Neutrophil (primary cell): Measurements from ENCODE around the gene ERC2.

ENCODE experiments used
- H3K27ac ChIP-seq: fragments of 200-600 bp; sonication (generic); 2 replicates; pipeline ENCODE4 v1.5.1; 2016; ENCODE audit warnings: mild to moderate bottlenecking, moderate library complexity
- H3K27me3 ChIP-seq: fragments of 200-600 bp; sonication (generic); 2 replicates; pipeline ENCODE4 v1.6.0; 2016; ENCODE audit warnings: mild to moderate bottlenecking
- H3K36me3 ChIP-seq: fragments of 200-600 bp; sonication (generic); 2 replicates; pipeline ENCODE4 v1.5.1; 2017
- H3K4me1 ChIP-seq, 2 experiments: fragments of 200-600 bp in 1 of 2; sonication (generic) in 1 of 2; 1 replicate in 1 of 2; 2 replicates in 1 of 2; pipeline versions ENCODE4 v1.5.1 to v1.6.1; 2013 to 2016; ENCODE audit warnings: low read depth in 1 of 2, low read length in 1 of 2, mild to moderate bottlenecking in 1 of 2, moderate library complexity in 1 of 2; ENCODE audit not compliant: control insufficient read depth in 1 of 2, insufficient read depth in 1 of 2
- H3K4me3 ChIP-seq, 2 experiments: fragments of 200-600 bp in 1 of 2; sonication (generic) in 1 of 2; 1 replicate in 1 of 2; 2 replicates in 1 of 2; pipeline ENCODE4 v1.5.1; 2013 to 2016; ENCODE audit warnings: low read depth in 1 of 2, low read length in 1 of 2, mild to moderate bottlenecking in 1 of 2, moderate library complexity in 1 of 2
- H3K9me3 ChIP-seq: fragments of 200-600 bp; sonication (generic); 2 replicates; pipeline ENCODE4 v1.5.1; 2016
- CTCF ChIP-seq: fragments of 200-600 bp; sonication (generic); IDR thresholded peaks from 2 replicates; pipeline ENCODE4 v1.5.1; 2016; ENCODE audit warnings: antibody characterized with exemption

The ERC2 gene

GRCh38 chr3:55605443-55606236 is 862.6 kb downstream of the ERC2 start:
- Histone ChIP-seq H3K27me3 (peaks cover 21% of the 10 kb centered on the region), H3K9me3 (no peaks in the 10 kb centered on the region), H3K36me3 (no peaks in the 10 kb centered on the region), H3K4me1 (no peaks in the 10 kb centered on the region), H3K4me3 (no peak overlapping the region), H3K27ac (no peak overlapping the region)
- TF ChIP-seq CTCF, result no peak

- H3K9me3 ChIP-seq, result no peaks in the 10 kb centered on the region
- no peaks in the 10 kb centered on the region for H3K36me3 ChIP-seq
- H3K27me3 ChIP-seq, result peaks cover 21% of the 10 kb centered on the region
- H3K27ac ChIP-seq, result no peak overlapping the region
- H3K4me3 ChIP-seq, result no peak overlapping the region
- TF ChIP-seq CTCF, result no peak
- H3K4me1 ChIP-seq, result no peaks in the 10 kb centered on the region
These were observed 863.4 kb downstream of the ERC2 start for GRCh38 chr3:55604846-55605245.

GRCh38 chr3:55604402-55604801 is 863.9 kb downstream of the ERC2 start:
- no peak overlapping the region for H3K27ac ChIP-seq
- no peaks in the 10 kb centered on the region for H3K4me1 ChIP-seq
- no peaks in the 10 kb centered on the region for H3K36me3 ChIP-seq
- TF ChIP-seq CTCF, result no peak
- peaks cover 21% of the 10 kb centered on the region for H3K27me3 ChIP-seq
- H3K4me3 ChIP-seq, result no peak overlapping the region
- H3K9me3 ChIP-seq, result no peaks in the 10 kb centered on the region

- no peak overlapping the region for H3K4me3 ChIP-seq
- no peak for TF ChIP-seq CTCF
- H3K27ac ChIP-seq, result no peak overlapping the region
- H3K9me3 ChIP-seq, result no peaks in the 10 kb centered on the region
- H3K36me3 ChIP-seq, result no peaks in the 10 kb centered on the region
- no peaks in the 10 kb centered on the region for H3K4me1 ChIP-seq
- H3K27me3 ChIP-seq, result peaks cover 21% of the 10 kb centered on the region
These were observed 866.7 kb downstream of the ERC2 start for GRCh38 chr3:55601366-55602080.

GRCh38 chr3:55598224-55598623 is 870.0 kb downstream of the ERC2 start:
- no peaks in the 10 kb centered on the region for H3K9me3 ChIP-seq
- H3K27ac ChIP-seq, result no peak overlapping the region
- peaks cover 21% of the 10 kb centered on the region for H3K27me3 ChIP-seq
- H3K36me3 ChIP-seq, result no peaks in the 10 kb centered on the region
- no peak overlapping the region for H3K4me3 ChIP-seq
- no peak for TF ChIP-seq CTCF
- no peaks in the 10 kb centered on the region for H3K4me1 ChIP-seq
